Measurements from ENCODE around the gene SPATA20.

GRCh38 chr17:50588391-50589049 is 41.5 kb downstream of the SPATA20 start:
- TF ChIP-seq, protein P1, sequence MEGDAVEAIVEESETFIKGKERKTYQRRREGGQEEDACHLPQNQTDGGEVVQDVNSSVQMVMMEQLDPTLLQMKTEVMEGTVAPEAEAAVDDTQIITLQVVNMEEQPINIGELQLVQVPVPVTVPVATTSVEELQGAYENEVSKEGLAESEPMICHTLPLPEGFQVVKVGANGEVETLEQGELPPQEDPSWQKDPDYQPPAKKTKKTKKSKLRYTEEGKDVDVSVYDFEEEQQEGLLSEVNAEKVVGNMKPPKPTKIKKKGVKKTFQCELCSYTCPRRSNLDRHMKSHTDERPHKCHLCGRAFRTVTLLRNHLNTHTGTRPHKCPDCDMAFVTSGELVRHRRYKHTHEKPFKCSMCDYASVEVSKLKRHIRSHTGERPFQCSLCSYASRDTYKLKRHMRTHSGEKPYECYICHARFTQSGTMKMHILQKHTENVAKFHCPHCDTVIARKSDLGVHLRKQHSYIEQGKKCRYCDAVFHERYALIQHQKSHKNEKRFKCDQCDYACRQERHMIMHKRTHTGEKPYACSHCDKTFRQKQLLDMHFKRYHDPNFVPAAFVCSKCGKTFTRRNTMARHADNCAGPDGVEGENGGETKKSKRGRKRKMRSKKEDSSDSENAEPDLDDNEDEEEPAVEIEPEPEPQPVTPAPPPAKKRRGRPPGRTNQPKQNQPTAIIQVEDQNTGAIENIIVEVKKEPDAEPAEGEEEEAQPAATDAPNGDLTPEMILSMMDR (IDR thresholded peaks at IDR 0.05): no peak
- TF ChIP-seq EZH2 (IDR thresholded peaks at IDR 0.05) (no peak), EZH2phosphoT487 (IDR thresholded peaks at IDR 0.05) (no peak)

Data from neural progenitor cell (in vitro differentiated cells).